WI38 (cell line): ENCODE results near the gene UBE2H.
A peak's percentile ranks its signal among the peaks of the same experiment; 100 is the strongest.

Source experiments
- H3K4me3 ChIP-seq: 2 replicates; pipeline ENCODE4 v1.5.1; 2011; ENCODE audit warnings: low read depth, mild to moderate bottlenecking, control low read depth, low read length
- CTCF ChIP-seq: IDR thresholded peaks from 2 replicates; pipeline ENCODE4 v1.5.1; 2012; ENCODE audit warnings: low read depth, mild to moderate bottlenecking, control low read depth, low read length

The UBE2H gene

GRCh38 chr7:129884495-129884894 is 68.3 kb downstream of the UBE2H start:
- no peak overlapping the region for H3K4me3 ChIP-seq
- no peak for TF ChIP-seq CTCF

GRCh38 chr7:129883151-129883550 is 69.6 kb downstream of the UBE2H start:
- no peak overlapping the region for H3K4me3 ChIP-seq
- no peak for TF ChIP-seq CTCF

- TF ChIP-seq CTCF: no peak
- H3K4me3 ChIP-seq: no peak overlapping the region
These were observed 70.2 kb downstream of the UBE2H start for GRCh38 chr7:129882531-129882930.

- no peak for TF ChIP-seq CTCF
These were observed 75.5 kb downstream of the UBE2H start for GRCh38 chr7:129877146-129877792.

GRCh38 chr7:129875745-129876411 is 76.9 kb downstream of the UBE2H start:
- H3K4me3 ChIP-seq: peak overlapping the region; percentile 29
- no peak for TF ChIP-seq CTCF

More at GRCh38 chr7:129877146-129877792, 75.5 kb downstream of the UBE2H start:
- no peak overlapping the region for H3K4me3 ChIP-seq

- H3K4me3 ChIP-seq: peak overlapping the region; percentile 29; the same call in 1 of the 2 replicates
- no peak for TF ChIP-seq CTCF
These were observed 77.6 kb downstream of the UBE2H start for GRCh38 chr7:129875160-129875559.

- no peak for TF ChIP-seq CTCF
These were observed 78.0 kb downstream of the UBE2H start for GRCh38 chr7:129874722-129875121.

More at GRCh38 chr7:129874722-129875121, 78.0 kb downstream of the UBE2H start:
- no peak overlapping the region for H3K4me3 ChIP-seq
